Endothelial cell of umbilical vein (primary cell): ENCODE results near the gene C16orf90. TPM values are rescaled to one million over a fixed set of nuclear protein-coding genes. Genes with fewer than 3 reads are reported as not detected.

Experiments used
- BruUV-seq: library from RNA; stranded (reverse); fragments of 400-500 nt; replicated peaks from 2 replicates; lab custom pipeline; 2021; lab: Mats Ljungman, UMichigan
- CTCF ChIA-PET: fragments of 300-600, 350-600 bp; sonication (Branson Sonifier 250); formaldehyde crosslinking; loops from one replicate; lab custom pipeline; 2021; ENCODE audit warnings: antibody characterized with exemption, inconsistent platforms; lab: Charles Lee
- POLR2A ChIA-PET: fragments of 300-600, 350-600 bp; sonication (Branson Sonifier 250); formaldehyde crosslinking; loops from one replicate; lab custom pipeline; 2021; ENCODE audit warnings: antibody characterized with exemption, inconsistent platforms; lab: Charles Lee
- DNase-seq: peaks from one replicate; pipeline ENCODE4 v3.0.0-alpha.2; 2011; ENCODE audit warnings: low read depth, low spot score
- FAIRE-seq: peaks from 2 replicates; lab custom pipeline; 2011; peaks lifted over from hg19 to GRCh38; lab: Jason Lieb, UNC
- H2AFZ ChIP-seq: 2 replicates; pipeline ENCODE4 v1.6.0; 2012; ENCODE audit warnings: low read depth, low read length, control low read depth, inconsistent platforms
- H3K27ac ChIP-seq: 2 replicates; pipeline ENCODE4 v1.5.1; 2011; ENCODE audit warnings: low read depth, mild to moderate bottlenecking, control low read depth, low read length, moderate library complexity; ENCODE audit not compliant: insufficient read depth
- H3K27me3 ChIP-seq, 2 experiments: 2 replicates each; pipeline versions ENCODE4 v1.6.0 to v1.6.1; 2011; ENCODE audit warnings: low read length in 2 of 2, mixed read lengths in 1 of 2; ENCODE audit not compliant: control insufficient read depth in 2 of 2, insufficient read depth in 2 of 2
- H3K36me3 ChIP-seq, 2 experiments: 2 replicates in 1 of 2; 3 replicates in 1 of 2; pipeline ENCODE4 v1.5.1; 2011; ENCODE audit warnings: low read length in 2 of 2, mild to moderate bottlenecking in 1 of 2, moderate library complexity in 1 of 2; ENCODE audit not compliant: control insufficient read depth in 2 of 2, insufficient read depth in 2 of 2; ENCODE audit errors: extremely low read depth in 1 of 2
- H3K4me1 ChIP-seq: 3 replicates; pipeline ENCODE4 v1.5.1; 2011; ENCODE audit warnings: mild to moderate bottlenecking, low read length; ENCODE audit not compliant: control insufficient read depth, insufficient read depth; ENCODE audit errors: extremely low read depth
- H3K4me2 ChIP-seq: 2 replicates; pipeline ENCODE4 v1.6.1; 2011; ENCODE audit warnings: low read length, control low read depth, mixed read lengths; ENCODE audit not compliant: insufficient read depth
- H3K4me3 ChIP-seq, 3 experiments: fragments of 200-600 bp in 1 of 3; sonication (generic), shearing (Covaris generic) in 1 of 3; replicated peaks in 1 of 3; 2 replicates each; pipeline ENCODE4 v1.5.1; 2011 to 2016; ENCODE audit warnings: control low read depth in 3 of 3, low read length in 3 of 3, mild to moderate bottlenecking in 2 of 3, inconsistent platforms in 1 of 3, low read depth in 1 of 3, moderate library complexity in 1 of 3; ENCODE audit not compliant: insufficient read depth in 1 of 3
- H3K79me2 ChIP-seq: 2 replicates; pipeline ENCODE4 v1.6.0; 2012; ENCODE audit warnings: low read length, inconsistent platforms; ENCODE audit not compliant: control insufficient read depth, insufficient read depth
- H3K9ac ChIP-seq: replicated peaks from 2 replicates; pipeline ENCODE3; 2011; ENCODE audit warnings: low read length, control low read depth; ENCODE audit not compliant: insufficient read depth; ENCODE audit errors: extremely low read depth
- H3K9me1 ChIP-seq: replicated peaks from 3 replicates; pipeline ENCODE4 v1.6.0; 2011; ENCODE audit warnings: mild to moderate bottlenecking, low read length; ENCODE audit not compliant: control insufficient read depth, insufficient read depth; ENCODE audit errors: extremely low read depth
- H3K9me3 ChIP-seq: replicated peaks from 2 replicates; pipeline ENCODE4 v1.5.1; 2012; ENCODE audit warnings: low read length, inconsistent platforms; ENCODE audit not compliant: control insufficient read depth, insufficient read depth
- H4K20me1 ChIP-seq: replicated peaks from 2 replicates; pipeline ENCODE3; 2011; ENCODE audit warnings: mild to moderate bottlenecking, low read length; ENCODE audit not compliant: control insufficient read depth, insufficient read depth; ENCODE audit errors: extremely low read depth
- EZH2 ChIP-seq: IDR thresholded peaks from 2 replicates; pipeline ENCODE4 v1.6.1; 2012; ENCODE audit warnings: borderline replicate concordance, low read depth, mild to moderate bottlenecking, moderate library complexity, low read length, inconsistent platforms; ENCODE audit not compliant: severe bottlenecking
- FOS ChIP-seq: IDR thresholded peaks from 2 replicates; pipeline ENCODE4 v1.6.1; 2011; ENCODE audit warnings: mild to moderate bottlenecking, low read length, moderate library complexity, borderline replicate concordance; ENCODE audit not compliant: insufficient read depth
- GATA2 ChIP-seq: IDR thresholded peaks from 2 replicates; pipeline ENCODE4 v1.7.0; 2011; ENCODE audit warnings: low read depth, mild to moderate bottlenecking, moderate library complexity, mixed read lengths, low read length; ENCODE audit not compliant: insufficient read length, insufficient read depth
- JUN ChIP-seq: IDR thresholded peaks from 2 replicates; pipeline ENCODE4 v1.6.1; 2011; ENCODE audit warnings: borderline replicate concordance, low read depth; ENCODE audit not compliant: insufficient read length, insufficient read depth
- MYC ChIP-seq: IDR thresholded peaks from one replicate; pipeline ENCODE4 v1.6.1; 2011; ENCODE audit warnings: mild to moderate bottlenecking, low read depth, low read length
- POLR2A ChIP-seq: IDR thresholded peaks from 2 replicates; pipeline ENCODE4 v1.6.1; 2012; ENCODE audit warnings: low read depth, mild to moderate bottlenecking, control low read depth, low read length
- POLR2AphosphoS5 ChIP-seq: IDR thresholded peaks from 2 replicates; pipeline ENCODE4 v1.6.1; 2012; ENCODE audit warnings: low read depth, mild to moderate bottlenecking, control low read depth, low read length, moderate library complexity; ENCODE audit not compliant: insufficient read depth
- dilution Hi-C: fragments of 300-500 bp; cut with MboI; formaldehyde crosslinking; loops from one replicate; pipeline ENCODE4 v1.15.0; 2019; ENCODE audit warnings: low sequenced_read_pairs; ENCODE audit not compliant: extremely low pct_ligation_motif_present
- intact Hi-C: fragments of 100-400 bp; cut with micrococcal nuclease; formaldehyde crosslinking; loops from one replicate; pipeline ENCODE4 v1.10.0; 2022
- polyA plus RNA-seq, 4 experiments: library from polyadenylated mRNA; depleted of rRNA in 3 of 4; stranded (reverse) in 3 of 4; unstranded in 1 of 4; fragments of >200 nt; gene quantifications; 2 replicates each; pipeline versions ENCODE4 v1.2.1 to v1.2.3, GENCODE V29; 2011 to 2012; ENCODE audit warnings: missing spikeins in 1 of 4
- total RNA-seq: library from RNA; stranded (reverse); gene quantifications from 2 replicates; pipeline ENCODE4 v1.2.3, GENCODE V29; 2021
- TF ChIP-seq, protein P1 (sequence below), 2 donors: IDR thresholded peaks; 1 replicate in 1 of 2; 2 replicates in 1 of 2; pipeline ENCODE4 v1.5.1; 2011; ENCODE audit warnings: low read length in 2 of 2, mild to moderate bottlenecking in 2 of 2, moderate library complexity in 2 of 2, control low read depth in 1 of 2, inconsistent platforms in 1 of 2, low read depth in 1 of 2; ENCODE audit not compliant: insufficient read depth in 1 of 2; ENCODE audit errors: extremely low read depth in 1 of 2
- TF ChIP-seq, protein P2 (sequence below): IDR thresholded peaks from 2 replicates; pipeline ENCODE4 v1.6.1; 2011; ENCODE audit not compliant: insufficient read depth, insufficient read length

The C16orf90 gene
- total and polyA plus RNA-seq, 2 donors (not counting 3 experiments of a cell fraction or from before 2014, with no cell fraction given), result not detected

DNA sequence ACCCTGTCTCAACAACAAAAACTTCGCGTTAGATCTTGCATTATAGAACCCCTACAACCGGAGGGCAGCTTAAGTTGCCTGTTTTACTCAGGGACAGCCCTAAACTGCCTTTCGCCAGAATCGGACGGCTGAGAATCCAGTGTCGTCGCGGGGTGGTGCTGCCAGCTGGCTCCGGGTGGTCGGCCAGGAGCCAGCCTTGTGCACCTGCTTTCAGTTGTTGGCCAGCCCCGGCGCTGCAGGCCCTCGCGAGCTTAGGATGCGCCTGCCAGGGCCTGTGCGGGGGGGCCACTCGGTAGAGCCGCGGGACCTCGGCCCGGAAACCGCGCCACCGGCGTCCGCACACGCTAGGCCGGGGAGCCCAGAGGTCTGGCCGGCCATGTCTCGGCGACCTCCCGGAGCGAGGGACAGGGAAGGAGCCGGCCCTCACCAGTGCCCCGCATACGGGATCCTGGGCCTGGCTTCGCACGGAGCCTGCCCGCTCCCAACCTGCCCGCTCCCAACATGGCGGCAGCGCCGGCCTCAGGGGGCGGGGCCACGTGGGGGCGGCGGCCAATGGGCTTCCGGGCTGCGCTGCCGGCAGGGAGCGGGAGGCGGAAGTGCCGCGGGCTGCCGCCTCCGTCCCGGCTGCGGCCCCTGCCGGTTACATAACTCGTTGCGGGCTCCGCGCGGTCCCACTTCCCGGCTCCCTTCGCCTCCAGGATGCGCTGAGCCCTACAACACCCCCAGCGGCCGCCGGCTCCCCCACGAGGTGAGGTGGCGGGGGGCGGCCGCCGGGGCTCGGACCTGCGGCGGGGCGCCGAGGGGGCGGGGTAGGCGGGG, 37.6 kb downstream of the C16orf90 start:
- H3K9me3 ChIP-seq, result no peaks in the 10 kb centered on the region
- FAIRE-seq (peak; percentile 72), DNase-seq (peak; percentile 88)
- BruUV-seq, result TSS peak; percentile 85
- H2AFZ ChIP-seq, result peak overlapping the region; percentile 75
- H3K4me3 ChIP-seq, result peak overlapping the region; percentile 44 to 62 (median 47)
- peak overlapping the region; percentile 85 for H3K9ac ChIP-seq
- H4K20me1 ChIP-seq, result peaks cover 5% of the 10 kb centered on the region
- intact Hi-C loops, result loop anchor here (1.0 to 5.0 kb wide), 5 partner anchors 43 to 275 kb away; partner anchors contain the start of genes ZNF174, ZNF263 and ZSCAN32
- H3K4me1 ChIP-seq, result peaks cover 27% of the 10 kb centered on the region
- H3K79me2 ChIP-seq, result peaks cover 45% of the 10 kb centered on the region
- POLR2A ChIA-PET, result interaction anchor here (1.2 kb wide), 1 partner anchor 14 kb away, joined by 6 read pairs; no protein-coding TSS in a partner anchor
- no peaks in the 10 kb centered on the region for H3K36me3 ChIP-seq
- peak overlapping the region; percentile 71 for H3K4me2 ChIP-seq
- dilution Hi-C loops, result no loop called here
- CTCF ChIA-PET, result interaction anchor here (0.6 to 1.3 kb wide), 9 partner anchors 14 to 269 kb away, joined by 3 to 16 read pairs (median 4); partner anchors contain the start of genes CLUAP1, NAA60 and ZNF597
- no peaks in the 10 kb centered on the region for H3K27me3 ChIP-seq
- TF ChIP-seq EZH2 (no peak), JUN (no peak), POLR2A (peak; percentile 77), GATA2 (no peak), MYC (no peak), POLR2AphosphoS5 (peak; percentile 86), FOS (no peak)
- TF ChIP-seq, protein P1, sequence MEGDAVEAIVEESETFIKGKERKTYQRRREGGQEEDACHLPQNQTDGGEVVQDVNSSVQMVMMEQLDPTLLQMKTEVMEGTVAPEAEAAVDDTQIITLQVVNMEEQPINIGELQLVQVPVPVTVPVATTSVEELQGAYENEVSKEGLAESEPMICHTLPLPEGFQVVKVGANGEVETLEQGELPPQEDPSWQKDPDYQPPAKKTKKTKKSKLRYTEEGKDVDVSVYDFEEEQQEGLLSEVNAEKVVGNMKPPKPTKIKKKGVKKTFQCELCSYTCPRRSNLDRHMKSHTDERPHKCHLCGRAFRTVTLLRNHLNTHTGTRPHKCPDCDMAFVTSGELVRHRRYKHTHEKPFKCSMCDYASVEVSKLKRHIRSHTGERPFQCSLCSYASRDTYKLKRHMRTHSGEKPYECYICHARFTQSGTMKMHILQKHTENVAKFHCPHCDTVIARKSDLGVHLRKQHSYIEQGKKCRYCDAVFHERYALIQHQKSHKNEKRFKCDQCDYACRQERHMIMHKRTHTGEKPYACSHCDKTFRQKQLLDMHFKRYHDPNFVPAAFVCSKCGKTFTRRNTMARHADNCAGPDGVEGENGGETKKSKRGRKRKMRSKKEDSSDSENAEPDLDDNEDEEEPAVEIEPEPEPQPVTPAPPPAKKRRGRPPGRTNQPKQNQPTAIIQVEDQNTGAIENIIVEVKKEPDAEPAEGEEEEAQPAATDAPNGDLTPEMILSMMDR (IDR thresholded peaks at IDR 0.05; ENCODE audit: extremely low read depth in 1 of 2, insufficient read depth in 1 of 2, low read depth in 1 of 2, low read length in 2 of 2), result peak; percentile 38 to 64
- TF ChIP-seq, protein P2, sequence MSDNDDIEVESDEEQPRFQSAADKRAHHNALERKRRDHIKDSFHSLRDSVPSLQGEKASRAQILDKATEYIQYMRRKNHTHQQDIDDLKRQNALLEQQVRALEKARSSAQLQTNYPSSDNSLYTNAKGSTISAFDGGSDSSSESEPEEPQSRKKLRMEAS, result peak; percentile 57
- H3K27ac ChIP-seq, result peak overlapping the region; percentile 77
- H3K9me1 ChIP-seq, result no peaks in the 10 kb centered on the region
